GM19328 (cell line): ENCODE measurements around the gene B3GAT1.

ENCODE experiments used
- ATAC-seq: cut with Tn5 transposase; IDR thresholded peaks from one replicate; pipeline ENCODE4 v1.9.1; 2021; ENCODE audit warnings: mild to moderate bottlenecking, moderate library complexity; ENCODE audit not compliant: unreplicated experiment

B3GAT1 gene

DNA sequence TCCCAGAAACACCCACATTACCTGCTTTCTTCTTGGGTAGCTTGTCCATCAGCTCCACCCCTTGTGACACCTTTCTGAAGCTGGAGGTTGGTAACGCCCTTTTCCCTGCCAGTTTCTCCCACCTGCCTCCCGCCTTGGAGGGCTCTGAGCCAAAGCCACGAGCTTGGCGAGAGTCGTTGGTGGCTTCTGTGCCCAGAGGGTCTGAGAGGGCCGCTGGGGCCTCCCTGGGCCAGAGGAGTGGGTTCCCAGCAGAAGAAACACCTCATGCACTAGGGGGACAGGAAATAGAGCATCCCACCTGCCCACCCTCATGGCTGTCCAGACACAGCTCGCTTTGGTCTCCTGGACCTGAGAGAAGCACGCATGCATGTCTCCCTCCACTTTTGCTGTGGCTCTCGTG is 37.9 kb downstream of the B3GAT1 start:
- ATAC-seq, result no peak

DNA sequence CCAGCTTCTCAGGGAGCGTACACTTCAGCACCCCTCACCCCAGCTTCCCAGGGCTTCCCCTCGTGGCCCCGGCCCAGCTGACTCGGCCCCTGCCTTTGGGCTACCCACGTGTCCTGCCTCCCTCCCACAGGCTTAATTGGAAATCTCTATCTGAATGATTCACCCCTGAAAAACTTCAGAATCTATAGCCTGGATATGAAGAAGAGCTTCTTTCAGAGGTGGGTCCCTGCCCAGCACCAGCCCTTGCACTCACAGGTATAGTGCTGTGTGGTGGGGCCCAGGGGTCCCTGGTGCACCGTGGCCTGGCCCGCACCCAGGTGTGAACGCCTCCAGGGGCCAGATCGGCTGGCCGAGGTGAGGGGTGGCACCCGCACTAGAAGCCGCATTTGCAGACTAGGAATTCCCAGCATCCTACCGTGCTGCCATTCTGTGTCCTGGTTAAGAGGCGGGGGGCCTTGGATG is 38.4 kb downstream of the B3GAT1 start:
- no peak for ATAC-seq

DNA sequence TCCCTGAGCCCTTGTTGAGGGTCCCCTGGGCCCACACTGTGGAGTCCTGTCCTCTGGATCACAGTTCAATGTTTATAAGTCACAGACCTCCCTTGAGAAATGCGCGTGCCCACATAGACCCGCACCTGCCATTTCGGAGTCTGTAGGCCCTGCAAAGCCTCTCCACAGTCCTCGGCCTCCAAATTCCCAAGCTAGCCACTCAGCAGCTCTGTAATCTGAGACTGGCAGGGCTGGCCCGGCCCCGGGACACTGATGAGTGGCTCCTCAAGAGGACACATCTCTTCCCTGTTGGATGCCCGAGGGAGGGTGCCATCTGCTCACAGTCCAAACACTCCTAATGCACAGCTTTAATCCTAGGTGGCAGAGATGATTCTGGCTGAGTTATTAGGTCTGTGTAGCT is 39.1 kb downstream of the B3GAT1 start:
- no peak for ATAC-seq

DNA sequence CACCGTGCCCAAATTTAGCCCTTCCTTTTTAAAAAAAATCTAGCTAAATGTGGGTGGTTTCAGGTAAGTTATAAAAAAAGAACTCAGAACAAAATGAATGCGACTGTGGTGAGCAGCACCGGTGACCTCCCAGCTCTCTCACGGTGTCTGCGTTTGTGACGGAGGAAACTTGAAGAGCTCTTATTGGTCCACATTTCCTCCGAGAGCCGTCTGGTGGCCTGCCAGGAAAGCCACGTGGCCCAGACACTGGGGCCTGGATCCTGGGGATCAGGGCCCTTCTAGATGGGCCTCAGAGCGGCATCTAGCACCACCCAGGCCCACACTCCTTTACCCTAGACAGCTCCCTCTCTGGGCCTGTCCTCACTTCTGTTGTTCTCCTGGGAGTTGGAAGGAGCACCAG is 39.5 kb downstream of the B3GAT1 start:
- no peak for ATAC-seq

DNA sequence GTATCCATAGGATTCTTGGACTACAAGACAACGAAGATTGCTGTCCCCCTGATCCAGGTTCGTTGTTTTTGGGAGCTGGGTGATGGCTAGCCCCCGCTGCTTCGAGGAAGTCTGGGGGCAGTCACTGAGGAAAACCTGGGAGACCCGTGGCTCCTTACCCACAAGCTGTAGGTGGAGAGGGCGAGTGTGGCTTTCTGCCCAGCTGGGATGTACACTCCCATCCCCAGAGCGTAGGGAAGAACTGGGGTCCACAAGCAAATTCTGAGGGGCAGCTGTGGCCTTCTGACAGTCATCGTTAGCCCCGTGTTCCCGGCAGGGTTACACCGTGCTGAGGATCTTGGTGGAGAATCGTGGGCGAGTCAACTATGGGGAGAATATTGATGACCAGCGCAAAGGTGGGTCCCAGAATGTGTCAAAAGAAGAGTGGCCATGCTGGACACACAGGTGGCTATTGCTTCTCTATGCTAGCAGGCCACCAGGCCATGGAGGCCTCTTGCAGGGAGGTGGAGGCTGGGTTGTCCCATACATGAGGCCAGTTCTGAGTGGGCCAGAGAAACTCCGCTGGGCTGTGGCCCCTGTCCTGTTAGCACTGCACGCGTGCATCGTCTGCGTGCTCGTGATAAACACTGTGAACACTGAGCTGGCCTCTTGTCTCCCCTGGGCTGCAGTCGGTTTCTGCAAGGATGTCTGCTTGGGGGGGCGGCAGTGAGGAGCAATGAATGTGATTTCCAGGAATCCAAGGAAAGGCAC is 40.4 kb downstream of the B3GAT1 start:
- ATAC-seq, result no peak

DNA sequence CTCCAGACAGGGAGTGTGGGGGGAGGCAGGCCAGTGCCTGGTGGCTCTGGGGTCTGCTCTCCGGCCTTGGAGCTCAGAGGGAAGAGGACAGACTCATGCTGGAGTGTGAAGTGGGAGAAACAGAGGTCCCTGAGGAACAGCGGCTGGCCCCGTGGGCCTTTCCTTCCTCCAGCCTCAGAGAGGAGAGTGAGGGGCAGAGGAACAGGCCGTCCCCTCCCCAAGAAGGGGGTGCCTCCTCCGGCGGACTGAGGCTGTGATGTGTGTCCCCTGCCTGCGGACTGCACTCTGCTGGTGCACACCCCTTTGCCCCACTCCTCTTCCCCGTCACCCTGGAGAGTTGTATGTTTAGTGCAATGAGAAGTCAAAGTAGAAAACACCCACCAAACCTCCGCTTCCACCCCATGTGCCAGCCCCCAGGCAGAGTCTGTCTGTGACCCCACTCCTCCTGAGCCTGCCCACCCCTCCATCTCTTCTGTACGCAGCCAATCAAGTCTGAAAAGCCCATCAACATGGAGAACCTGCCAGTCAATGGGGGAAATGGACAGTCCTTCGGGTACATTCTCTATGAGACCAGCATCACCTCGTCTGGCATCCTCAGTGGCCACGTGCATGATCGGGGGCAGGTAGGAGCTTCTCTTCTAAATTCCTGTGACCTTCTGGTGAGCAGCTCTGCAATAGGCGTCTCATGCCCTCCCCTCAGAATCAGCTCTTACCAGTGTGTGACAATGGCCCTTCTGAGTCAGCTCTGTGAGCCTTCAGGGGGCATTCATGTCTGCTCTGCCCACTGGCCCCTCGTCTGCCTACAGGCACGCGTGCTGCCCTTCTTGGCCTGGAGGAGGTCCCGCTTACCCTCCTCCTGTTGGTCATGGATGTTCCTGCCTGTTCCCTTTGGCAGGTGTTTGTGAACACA is 41.3 kb downstream of the B3GAT1 start:
- no peak for ATAC-seq

DNA sequence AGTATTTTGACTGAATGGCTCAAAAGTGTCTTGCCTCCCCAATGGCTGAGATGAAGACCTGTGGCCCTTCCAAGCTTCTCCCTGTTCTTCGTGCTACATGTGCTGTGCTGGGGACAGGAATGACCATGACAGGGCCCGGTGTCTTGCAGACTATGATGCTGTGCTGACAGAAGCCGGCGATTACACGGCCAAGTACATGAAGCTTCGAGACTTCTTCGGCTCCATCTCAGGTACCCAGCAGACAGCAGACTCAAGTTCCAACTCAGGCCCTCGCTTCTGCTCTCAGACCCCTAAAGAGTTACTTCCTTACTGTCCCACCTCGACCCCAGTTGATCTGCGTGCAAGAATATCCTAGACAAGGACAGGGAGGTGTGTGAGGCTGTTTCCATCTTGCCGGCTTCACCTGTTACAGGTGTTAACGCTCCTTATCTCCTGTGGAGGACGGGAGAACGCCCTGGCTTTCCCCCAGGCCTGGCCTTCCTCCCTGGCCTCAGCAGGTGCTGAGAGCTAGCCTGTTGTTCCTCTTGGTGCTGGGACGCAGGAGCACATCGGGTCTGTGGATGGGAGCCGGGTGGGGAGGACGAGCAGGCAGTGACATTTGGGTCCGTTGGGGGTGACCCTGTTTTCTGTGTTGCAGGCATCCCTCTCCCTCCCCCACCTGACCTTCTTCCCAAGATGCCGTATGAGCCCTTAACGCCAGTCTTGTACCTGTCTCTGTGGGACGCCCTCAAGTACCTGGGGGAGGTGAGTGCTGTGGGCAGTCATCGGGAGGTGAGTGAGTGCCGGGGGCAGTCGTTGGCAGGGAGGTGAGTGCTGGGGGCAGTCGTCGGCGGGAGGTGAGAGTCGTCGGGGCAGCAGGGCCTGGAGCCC is 42.2 kb downstream of the B3GAT1 start:
- ATAC-seq, result no peak

DNA sequence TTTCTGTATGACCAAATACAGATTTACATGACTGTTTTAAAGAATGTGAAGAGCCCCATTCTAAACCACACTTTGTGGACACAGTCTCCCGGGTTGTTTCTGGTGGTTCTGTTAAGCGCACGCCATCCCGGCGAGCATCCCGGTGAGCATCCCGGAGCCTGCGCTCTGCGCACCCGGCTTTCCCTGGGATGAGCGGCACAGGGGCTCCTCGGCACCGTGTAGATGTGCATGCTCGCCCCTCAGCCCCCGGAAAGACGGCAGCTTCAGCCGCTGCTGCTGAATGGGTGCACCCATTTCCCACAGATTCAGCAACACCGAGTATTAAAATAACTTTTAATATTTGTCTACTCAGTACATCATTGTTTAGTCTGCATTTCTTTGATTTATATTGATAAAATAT is 44.3 kb downstream of the B3GAT1 start:
- no peak for ATAC-seq

DNA sequence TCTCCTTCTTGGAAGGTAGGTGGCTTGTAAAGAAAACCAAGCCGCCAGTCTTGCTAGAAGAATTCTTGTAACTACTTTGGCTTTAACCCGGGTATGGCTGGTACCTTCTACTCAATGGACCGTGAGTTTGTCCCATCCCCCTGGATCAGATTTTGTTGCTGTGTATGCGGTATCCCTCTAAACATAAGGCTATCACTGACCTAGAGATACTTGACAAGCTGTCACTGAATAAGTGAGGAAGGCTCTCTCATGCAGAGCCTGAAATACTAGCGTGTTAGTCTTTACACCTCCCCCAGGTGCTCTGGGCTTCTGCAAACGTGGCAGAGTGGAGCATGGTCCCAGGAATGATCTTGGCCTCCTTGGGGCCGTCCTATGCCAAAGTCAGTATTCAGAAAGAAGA is 45.8 kb downstream of the B3GAT1 start:
- no peak for ATAC-seq

DNA sequence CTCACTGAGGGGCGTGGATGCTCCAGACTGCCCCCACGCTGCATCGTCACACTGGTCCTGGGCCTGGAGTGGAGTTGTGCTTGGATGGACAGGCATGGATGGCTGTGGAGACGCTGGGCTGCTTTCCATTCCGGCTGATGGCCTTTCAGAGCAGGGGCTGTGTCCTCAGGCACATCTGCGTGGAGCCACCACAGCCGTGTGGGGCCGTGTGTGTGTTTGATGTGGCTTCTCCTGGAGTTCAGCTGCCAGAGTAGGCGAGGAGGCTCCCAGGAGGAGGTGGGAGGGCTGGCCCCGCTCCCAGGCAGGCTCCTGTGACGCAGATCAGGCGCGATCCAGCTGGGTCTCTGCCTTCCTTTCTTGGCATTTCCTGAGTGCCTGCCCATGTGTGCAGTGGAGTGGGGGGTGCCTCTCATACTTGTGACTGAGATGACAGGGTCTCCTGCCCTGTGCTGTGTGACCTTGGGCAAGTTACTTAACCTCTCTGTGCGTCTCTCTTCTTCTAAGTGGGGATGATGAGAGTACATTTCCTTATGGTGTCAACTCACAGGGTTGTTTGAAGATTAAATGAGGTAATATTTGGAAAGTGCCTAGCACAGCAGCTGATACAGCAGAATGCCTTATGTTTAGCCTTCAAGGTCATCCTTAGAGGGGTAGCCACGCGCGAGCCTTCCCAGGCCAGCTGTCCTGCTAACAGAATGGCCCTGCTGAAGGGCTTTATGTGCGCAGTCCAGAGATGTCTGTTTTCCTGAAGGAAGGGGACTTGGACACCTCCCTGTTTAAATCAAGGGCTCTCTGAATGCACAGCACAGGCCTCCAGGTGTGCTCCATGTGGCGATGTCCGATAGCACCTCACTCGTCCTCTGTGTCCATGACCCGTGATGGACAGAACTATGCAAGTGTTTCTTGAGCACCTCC is 46.8 kb downstream of the B3GAT1 start:
- no peak for ATAC-seq

DNA sequence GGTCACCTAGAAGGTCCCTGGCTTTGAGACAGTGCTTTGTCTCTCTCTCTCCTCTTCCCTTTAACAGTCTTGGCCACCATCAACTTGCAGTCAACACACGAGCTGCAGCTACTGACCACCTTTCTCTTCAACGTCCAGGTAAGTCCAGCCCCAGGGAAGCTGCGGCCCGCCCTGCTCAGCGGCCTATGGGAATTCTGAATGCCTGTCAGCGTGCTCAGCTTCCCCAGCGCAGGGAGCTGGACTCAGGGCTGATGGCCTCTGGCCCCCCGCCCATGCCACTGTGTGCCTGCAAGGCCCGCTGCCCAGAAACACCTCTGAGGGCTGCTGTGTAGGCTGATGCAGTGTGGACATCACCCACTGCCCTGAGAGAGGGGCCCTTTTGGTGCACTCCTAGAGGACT is 47.8 kb downstream of the B3GAT1 start:
- no peak for ATAC-seq

DNA sequence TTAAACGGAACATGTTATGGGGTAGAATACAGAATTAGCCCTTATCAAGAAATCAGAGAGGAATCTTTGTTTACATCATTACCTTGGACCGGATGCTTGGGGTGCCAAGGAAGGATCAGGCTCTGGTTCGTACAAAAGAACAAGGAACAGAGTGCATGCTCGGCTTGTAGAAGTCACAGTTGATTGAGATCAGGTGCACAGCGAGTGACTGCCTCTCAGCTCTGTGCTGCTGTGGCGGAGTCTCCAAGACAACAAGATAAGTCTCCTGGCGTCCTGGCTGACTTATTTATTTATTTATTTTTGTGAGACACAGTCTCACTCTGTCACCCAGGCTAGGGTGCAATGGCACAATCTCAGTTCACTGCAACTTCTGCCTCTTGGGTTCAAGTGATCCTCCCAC is 48.5 kb downstream of the B3GAT1 start:
- no peak for ATAC-seq

DNA sequence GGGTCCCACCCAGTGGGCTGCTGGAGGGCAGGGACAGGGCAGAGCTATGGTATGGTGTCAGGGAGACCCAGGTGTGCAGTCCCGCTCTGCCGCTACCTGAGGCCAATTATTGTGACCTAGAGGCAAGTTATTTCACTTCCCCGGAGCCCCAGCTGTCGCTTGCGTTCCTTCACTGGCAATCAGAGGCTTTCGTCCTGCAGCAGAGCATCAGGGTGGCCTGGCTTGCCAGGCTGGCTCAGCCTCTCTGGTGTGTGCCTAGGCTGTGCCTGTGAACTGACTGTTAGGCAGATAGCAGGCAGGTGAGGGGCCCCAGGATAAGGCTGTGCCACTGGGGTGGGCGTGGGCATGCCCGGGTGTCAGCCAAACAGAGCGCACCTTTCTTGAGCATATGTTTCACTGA is 48.9 kb downstream of the B3GAT1 start:
- ATAC-seq, result no peak

DNA sequence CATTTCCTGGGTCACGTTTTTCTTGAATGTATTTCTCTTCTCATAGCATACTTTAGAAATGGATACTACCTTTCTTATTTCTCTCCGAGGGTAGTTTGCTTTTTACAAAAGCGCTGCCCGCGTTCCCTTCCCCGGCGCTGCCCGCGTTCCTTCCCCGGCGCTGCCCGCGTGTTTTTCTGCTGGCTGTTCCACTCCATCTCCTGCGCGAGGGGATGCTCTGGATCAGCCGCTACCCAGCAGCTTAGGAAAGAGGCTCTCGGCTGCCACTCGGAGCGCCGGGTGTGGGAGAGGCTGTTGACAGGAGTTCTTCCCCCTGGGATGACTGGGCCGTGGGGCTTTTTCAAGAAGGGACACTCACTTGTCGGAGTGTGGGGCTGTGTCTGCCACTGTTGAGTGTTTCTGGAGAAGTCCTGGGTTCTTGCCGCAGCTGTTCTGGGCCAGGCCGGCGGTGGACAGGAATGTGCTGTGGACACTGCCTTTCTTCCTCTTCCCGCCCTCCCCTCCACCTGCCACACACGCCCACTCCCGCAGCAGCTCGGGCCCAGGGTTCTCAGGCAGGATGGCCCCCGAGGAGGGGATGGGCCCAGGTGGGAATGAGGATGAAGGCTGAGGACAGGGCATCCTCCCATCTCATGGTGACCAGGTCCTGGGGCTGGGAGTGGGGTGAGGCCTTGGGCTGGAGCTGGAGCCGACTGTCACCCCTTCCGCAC is 49.7 kb downstream of the B3GAT1 start:
- ATAC-seq, result no peak

DNA sequence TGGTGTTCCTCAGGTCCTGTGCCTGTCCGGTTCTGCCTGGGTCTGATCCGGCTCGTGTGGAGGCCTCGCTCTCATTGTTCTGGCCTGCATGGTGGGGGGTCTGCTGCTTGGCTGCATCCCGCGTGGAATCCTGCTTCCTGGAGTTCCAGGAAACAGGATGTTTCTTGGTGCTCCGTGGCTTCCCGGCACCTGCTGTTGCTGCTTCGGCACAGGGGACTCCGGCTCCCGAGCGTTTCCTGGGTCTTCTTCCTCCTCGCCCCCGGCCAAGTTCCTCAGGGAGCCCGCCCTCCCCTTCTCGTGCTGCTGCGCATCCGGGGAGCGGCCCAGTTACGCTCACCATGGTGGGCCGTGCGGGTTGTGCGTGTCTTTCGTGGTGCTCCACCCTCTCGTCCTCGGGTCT is 50.4 kb downstream of the B3GAT1 start:
- no peak for ATAC-seq

DNA sequence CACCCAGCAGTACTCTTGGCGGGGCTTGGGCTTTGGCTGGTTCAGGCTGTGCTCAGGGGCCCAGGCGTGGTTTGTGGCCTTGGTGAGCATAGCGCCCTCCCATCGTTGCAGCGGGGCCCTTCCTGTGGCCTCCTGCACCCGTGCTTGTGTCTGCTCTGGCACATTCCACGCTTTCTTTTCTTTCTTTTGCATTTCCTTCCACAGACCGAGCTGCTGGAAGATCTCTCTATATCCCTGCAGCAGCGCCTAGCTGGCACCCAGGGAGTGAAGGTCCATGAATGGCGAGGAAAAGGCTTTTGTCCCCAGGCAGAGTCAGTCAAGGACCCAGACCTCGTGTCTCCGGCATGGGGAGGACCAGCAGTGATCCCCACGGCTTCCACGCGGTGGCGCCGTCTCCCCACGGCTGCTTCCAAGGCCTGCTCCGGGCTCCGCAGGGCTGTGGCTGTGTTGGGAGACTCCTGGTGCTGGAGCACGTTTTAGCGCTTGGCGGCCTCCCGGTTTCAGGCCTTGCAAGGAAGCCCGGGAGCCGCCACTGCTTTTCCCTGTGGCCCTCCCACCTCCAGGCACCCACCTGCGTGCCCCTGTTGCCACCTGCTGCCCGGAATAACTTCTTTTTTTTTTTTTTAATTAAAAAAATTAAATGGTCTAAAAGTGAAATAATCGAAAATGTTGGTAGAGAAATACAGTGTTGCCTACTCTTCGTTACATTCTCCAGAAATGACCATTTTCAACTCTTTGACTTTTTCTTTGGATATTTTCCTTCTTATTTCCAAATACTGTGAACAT is 51.8 kb downstream of the B3GAT1 start:
- ATAC-seq, result peak; percentile 86

DNA sequence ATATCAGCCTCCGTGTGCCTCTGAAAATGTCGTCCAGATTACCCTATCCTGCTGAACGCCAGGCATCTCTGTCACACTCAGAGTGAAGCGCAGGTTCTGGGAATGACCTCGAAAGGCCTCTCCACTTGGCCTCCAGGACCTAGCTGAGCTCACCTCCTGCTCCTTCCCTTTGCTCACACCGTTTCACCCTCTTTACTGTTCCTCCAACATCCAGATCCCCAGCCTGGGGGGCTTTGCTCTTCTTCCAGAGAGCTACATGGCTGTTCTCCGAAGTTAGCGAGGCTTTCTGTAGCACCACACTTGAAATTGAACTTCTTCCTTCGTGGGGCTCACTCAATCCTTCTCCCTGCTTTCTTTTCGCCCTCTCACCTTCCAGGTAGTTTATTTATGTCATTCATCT is 52.4 kb downstream of the B3GAT1 start:
- no peak for ATAC-seq

DNA sequence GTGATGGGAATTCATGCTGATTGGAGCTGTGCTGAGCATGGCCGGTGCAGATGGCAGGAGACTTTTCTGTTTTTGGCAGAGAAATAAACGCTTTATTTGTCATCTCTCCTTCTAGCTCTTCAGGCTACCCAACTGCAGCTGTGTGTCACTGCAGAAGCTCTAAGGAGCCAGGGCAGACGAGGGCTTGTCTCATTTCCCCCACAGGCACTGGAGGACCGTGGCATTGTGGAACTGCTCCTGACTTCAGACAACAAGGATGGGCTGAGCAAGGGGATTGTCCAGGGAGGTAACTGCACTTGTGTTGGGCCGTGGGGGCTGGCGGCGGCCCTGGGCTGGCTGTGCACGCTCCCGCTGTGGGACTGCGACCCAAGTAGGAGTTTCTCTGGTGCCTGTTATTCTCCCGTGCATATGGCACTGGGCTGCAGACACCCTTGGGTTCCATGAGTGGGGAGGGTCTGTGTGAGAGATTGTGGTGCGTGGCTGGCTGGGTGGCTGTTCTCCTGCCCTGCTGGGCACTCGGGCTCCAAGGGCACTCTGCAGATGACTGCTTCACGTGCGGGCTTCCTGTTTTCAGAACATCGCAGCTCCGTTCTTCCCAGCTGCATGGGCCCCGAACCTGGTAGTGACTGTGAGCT is 53.1 kb downstream of the B3GAT1 start:
- ATAC-seq, result no peak
